HG02943 (cell line): Measurements from ENCODE around the gene SETD2.
A peak's percentile ranks its signal among the peaks of the same experiment; 100 is the strongest.

Source experiments
- ATAC-seq: cut with Tn5 transposase; IDR thresholded peaks from one replicate; pipeline ENCODE4 v1.9.1; 2021; ENCODE audit warnings: mild to moderate bottlenecking, low read depth, moderate library complexity; ENCODE audit not compliant: unreplicated experiment

Gene SETD2

DNA sequence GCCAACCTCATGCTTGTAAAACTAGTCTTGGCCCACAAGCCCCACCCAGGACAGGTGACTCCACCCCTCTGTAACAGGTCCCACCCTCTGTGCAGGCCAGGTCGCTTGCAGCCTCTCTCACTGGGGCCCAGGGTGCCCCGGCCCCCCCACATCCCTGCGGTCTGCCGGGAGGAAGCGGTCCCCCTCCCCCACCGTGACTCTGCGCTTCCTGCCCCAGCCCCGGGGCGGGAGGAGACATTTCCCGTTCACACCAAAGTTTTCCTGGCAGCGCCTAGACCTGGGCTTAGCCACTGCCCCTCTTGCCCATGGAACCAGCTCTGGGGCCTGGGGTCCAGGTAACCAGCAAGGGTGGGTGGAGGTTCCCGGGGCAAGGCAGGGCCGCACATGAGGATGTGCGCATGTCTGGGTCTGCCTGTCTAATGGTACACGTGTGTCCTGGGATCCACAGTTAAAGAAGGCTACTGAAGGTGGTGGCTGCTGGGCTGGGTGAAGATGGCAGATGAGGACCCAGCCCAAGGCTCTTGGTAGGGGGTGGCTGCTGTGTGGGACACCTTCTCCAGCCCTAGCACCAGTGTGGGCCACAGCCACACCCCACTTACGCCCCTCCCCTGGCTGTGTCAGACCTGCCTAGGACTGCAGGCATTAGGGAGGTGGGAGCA is 176.0 kb downstream of the SETD2 start:
- ATAC-seq: peak; percentile 64

DNA sequence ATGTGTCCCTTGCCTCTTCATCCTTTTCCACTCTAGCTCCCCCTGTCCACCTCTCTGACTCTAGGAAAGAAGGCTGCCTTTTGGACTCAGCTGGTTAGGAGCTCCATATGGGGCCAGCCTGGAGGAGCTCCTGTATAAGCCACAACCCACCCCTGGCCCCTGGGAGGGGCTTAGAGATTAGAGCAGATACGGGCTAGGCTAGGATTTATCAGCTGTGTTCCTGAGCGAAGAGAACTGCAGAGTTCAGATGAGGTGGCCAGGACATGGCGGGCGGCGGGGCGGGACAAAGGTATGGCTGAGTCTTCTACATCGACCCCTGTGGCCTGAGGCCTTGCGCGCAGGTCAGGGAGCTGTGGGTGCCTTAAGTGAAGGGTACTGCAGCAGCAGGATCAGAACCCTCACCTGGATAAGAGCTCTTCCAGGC is 176.6 kb downstream of the SETD2 start:
- no peak for ATAC-seq

GRCh38 chr3:46986782-46987310 is 177.1 kb downstream of the SETD2 start:
- ATAC-seq: no peak

- ATAC-seq: no peak
Observed at GRCh38 chr3:46986055-46986730, 177.7 kb downstream of the SETD2 start.

GRCh38 chr3:46985588-46985987 is 178.3 kb downstream of the SETD2 start:
- no peak for ATAC-seq

- ATAC-seq: no peak
Observed at GRCh38 chr3:46984591-46985459, 179.1 kb downstream of the SETD2 start.

GRCh38 chr3:46982546-46982945 is 181.4 kb downstream of the SETD2 start:
- ATAC-seq: no peak

DNA sequence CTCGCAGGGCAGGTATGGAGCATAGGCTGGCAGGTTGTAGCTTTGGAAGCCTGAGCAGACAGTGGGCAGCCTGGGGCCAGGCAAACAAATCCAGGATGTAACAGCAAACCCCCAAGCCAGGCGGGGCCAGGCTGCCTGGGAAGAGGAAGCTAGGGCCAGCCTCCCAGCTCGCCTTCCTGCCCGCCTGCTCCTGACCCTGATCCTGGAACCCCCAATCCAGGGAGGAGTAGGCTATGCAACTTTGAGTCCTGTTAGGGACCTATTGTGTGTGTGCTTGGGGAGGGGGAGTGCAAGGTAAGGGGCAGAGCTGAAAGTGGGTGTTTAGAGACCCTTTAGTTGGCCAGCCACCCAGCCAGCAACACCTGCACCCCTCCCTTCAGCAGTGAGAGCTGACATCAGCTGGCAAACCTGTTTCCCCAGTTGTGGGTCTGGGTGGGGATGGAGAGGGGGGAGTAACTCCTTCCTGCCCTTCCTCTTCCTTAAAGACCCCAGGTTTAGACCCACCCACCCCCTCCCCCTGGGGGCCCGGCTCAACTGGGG is 181.9 kb downstream of the SETD2 start:
- no peak for ATAC-seq

DNA sequence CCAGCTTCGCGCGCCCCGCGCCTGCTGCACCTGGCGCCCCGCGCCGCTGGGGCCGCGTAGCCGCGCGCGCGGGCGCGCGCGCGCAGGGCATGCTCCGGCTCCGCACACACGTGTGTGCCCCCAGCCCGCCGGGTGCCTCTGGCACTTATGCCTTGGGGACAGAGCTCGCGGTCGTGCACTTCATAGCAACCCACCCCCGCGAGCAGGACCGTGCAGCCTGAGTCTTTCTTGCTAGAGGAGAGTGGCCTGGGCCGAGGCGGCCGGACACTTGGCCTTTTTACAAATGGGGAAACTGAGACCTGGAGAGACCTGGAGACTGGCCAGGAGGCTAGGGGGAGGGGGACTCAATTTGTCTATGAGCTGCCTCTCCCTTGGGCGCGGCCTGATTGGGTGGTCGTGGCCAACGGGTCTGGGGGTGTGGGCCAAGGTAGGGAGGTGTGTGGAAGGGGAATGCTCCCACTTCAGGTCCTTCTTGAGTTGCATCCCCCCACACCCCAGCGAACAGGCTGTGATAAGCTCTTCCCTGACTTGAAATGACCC is 183.9 kb downstream of the SETD2 start:
- no peak for ATAC-seq

GRCh38 chr3:46978985-46979944 is 184.6 kb downstream of the SETD2 start, which contains the start of gene NBEAL2:
TSS of gene NBEAL2 (plus strand) at chr3:46979666. CDS start at chr3:46979862, 196 bp downstream.
- ATAC-seq: peak; percentile 65

- ATAC-seq: no peak
Observed at GRCh38 chr3:46978381-46978780, 185.5 kb downstream of the SETD2 start.

DNA sequence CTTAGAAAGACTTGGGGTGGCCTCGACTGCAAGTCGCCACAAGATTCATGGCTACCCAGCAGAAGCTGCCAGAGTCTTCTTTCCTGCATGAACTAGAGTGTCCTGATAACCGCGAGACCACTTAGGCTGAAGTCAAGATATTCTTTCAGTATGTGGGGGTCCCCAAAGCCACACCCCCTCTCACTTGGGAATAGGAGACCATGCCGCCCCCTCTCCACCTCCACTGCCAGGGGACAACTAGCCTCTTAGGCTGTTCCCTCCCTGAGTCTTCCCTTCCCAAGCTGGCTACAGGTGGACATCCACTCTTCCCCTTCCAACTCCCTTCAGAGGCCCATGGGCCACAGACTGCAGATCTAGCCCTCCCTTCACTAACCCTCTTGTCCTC is 186.1 kb downstream of the SETD2 start:
- ATAC-seq: no peak

DNA sequence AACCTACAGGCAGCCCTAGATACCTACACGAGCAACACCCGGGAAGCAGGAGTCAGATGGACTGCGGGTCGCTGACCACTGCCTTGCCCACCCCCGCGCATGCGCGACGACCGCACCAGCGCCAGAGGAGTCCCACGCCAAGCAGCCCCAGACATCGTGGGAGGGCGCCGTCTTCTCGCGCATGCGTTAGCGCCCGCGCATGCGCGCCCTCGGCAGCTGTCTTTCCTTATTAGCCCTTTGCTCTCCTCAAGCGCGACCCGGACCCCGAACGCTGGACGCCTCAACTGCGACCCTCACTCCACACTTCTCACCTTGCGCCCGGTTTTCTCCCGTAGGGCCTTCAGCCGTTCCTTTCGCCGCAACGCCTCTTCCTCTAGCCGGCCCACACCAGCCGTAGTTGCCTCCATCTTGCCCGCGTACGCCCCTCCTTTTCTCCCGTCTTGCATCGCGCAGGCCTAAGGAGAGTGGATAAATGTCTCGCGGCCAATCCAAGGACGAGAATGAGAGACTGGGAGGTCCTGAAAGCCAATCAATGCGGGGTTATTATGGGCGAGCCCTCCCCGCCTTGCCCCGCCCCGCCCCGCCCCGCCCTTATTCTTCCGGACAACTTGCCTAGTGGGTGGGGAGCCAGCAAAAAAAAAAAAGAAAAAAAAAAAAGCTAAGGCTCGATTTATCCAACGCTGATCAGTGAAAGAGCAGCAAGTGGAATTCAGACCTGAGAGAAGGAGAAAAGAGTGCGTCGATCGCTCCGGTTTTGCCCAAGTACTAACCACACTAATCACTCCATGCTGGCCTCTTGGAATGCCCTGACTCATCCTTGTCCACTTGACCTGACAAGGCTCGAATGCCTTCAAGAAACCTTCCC is 187.4 kb downstream of the SETD2 start, which contains the start of gene CCDC12:
CCDC12 (minus strand) TSS at position 420 of the 865 bp plus-strand sequence; CDS start at position 407, 13 bp downstream.
- peak; percentile 67 for ATAC-seq

GRCh38 chr3:46974421-46975171 is 189.3 kb downstream of the SETD2 start:
- no peak for ATAC-seq

- ATAC-seq: no peak
Observed at GRCh38 chr3:46972396-46972795, 191.5 kb downstream of the SETD2 start.

DNA sequence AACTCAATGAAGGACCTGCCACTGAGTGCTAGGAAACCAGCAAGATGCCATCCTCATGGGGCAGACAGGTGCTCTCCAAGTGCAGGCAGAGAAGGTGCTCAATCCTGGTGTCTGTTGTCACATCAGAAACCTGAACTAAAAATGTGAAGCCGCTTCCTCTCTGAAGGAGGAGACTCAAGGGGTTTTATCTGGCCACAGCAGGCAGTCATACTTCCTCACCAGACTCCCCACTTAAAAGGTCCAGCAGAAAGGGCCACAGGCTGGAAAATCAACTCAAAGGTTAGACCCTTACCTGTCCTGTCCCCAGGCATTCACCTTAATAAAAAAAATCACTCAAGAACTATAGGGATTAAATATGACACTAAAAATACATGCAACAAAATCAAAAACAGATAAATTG is 192.2 kb downstream of the SETD2 start:
- ATAC-seq: no peak

DNA sequence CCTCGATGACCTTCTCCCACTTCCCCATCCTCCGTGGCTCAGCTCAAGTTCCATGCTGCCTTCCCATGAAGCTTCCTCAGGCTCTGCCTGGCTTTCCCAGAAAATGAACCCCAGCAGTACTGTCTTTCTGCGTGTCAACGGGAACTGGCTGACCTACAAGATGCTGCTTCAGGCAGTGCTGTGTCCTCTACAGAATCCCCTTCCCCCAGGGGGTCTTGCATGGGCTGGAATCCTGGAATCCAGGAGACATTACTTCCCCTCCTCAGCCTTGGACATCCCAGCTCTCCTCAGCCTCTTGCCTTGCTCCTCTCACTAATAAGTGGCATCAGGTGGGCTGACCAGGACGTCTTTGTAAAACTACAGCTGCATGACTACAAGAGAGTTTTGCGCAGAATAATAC is 192.8 kb downstream of the SETD2 start:
- ATAC-seq: no peak
